HCT116 (cell line): ENCODE data around the gene ADCY2. TPM values are rescaled to one million over a fixed set of nuclear protein-coding genes. Genes with fewer than 3 reads are reported as not detected.

Source experiments
- ATAC-seq: fragments of 200-7000 bp; cut with Tn5 transposase; 2 replicates; pipeline ENCODE4 v1.9.1; 2020; ENCODE audit warnings: mild to moderate bottlenecking, moderate library complexity
- BruUV-seq: library from RNA; stranded (reverse); fragments of 400-500 nt; replicated peaks from 2 replicates; lab custom pipeline; 2021; lab: Mats Ljungman, UMichigan
- CTCF ChIA-PET: fragments of 300-600 bp; sonication (Branson Sonifier 250); formaldehyde crosslinking; loops from one replicate; lab custom pipeline; 2021; ENCODE audit warnings: antibody characterized with exemption; lab: Charles Lee
- POLR2A ChIA-PET: fragments of 300-600, 350-600 bp; sonication (Branson Sonifier 250); formaldehyde crosslinking; loops from one replicate; lab custom pipeline; 2021; ENCODE audit warnings: antibody characterized with exemption; lab: Charles Lee
- RAD21 ChIA-PET, 2 experiments: fragments of 300-600 bp; sonication (Branson Sonifier 250); formaldehyde crosslinking; loops; one replicate each; lab custom pipeline; 2023; ENCODE audit warnings: low total read pairs in 2 of 2; ENCODE audit not compliant: uncharacterized antibody in 2 of 2, unreplicated experiment in 2 of 2, low non-redundant PET in 1 of 2; lab: Charles Lee
- DNase-seq: peaks from one replicate; pipeline ENCODE4 v3.0.0-alpha.2; 2010; ENCODE audit warnings: low read depth, low spot score
- H2AFZ ChIP-seq: fragments of 200-600 bp; shearing (Covaris generic), sonication (generic); 2 replicates; pipeline ENCODE4 v1.6.1; 2017; ENCODE audit warnings: low read depth, mixed run types, mixed read lengths, antibody characterized with exemption, low read length; ENCODE audit not compliant: poor library complexity, severe bottlenecking
- H3K27ac ChIP-seq: 2 replicates; pipeline ENCODE4 v1.5.1; 2012; ENCODE audit warnings: low read depth, low read length
- H3K27me3 ChIP-seq: fragments of 200-600 bp; sonication (generic); 2 replicates; pipeline ENCODE4 v1.6.1; 2016; ENCODE audit warnings: mixed run types, low read length, mixed read lengths; ENCODE audit not compliant: insufficient read depth
- H3K36me3 ChIP-seq, 2 experiments: fragments of 200-500 bp in 1 of 2; fragments of 200-600 bp in 1 of 2; sonication (Bioruptor generic) in 1 of 2; sonication (generic) in 1 of 2; 2 replicates each; pipeline versions ENCODE4 v1.5.1 to v1.6.1; 2014 to 2016; ENCODE audit warnings: low read length in 2 of 2, inconsistent platforms in 1 of 2, mixed read lengths in 1 of 2, mixed run types in 1 of 2; ENCODE audit not compliant: insufficient read depth in 2 of 2, control insufficient read depth in 1 of 2
- H3K4me1 ChIP-seq, 2 experiments: fragments of 200-600 bp in 1 of 2; sonication (generic) in 1 of 2; 2 replicates each; pipeline versions ENCODE4 v1.5.1 to v1.6.1; 2012 to 2017; ENCODE audit warnings: low read length in 2 of 2, inconsistent platforms in 1 of 2, mild to moderate bottlenecking in 1 of 2, mixed read lengths in 1 of 2, mixed run types in 1 of 2, moderate library complexity in 1 of 2; ENCODE audit not compliant: insufficient read depth in 2 of 2, control insufficient read depth in 1 of 2
- H3K4me2 ChIP-seq: fragments of 200-600 bp; sonication (generic); 2 replicates; pipeline ENCODE4 v1.6.1; 2017; ENCODE audit warnings: mixed run types, low read length, mixed read lengths
- H3K4me3 ChIP-seq, 2 experiments: fragments of 200-600 bp in 1 of 2; sonication (generic) in 1 of 2; replicated peaks in 1 of 2; 2 replicates each; pipeline ENCODE4 v1.5.1; 2011 to 2016; ENCODE audit warnings: low read length in 2 of 2, control low read depth in 1 of 2, low read depth in 1 of 2, mild to moderate bottlenecking in 1 of 2, mixed read lengths in 1 of 2, mixed run types in 1 of 2
- H3K79me2 ChIP-seq: fragments of 200-600 bp; sonication (generic); 2 replicates; pipeline ENCODE4 v1.6.1; 2017; ENCODE audit warnings: mild to moderate bottlenecking, mixed run types, low read length, moderate library complexity, mixed read lengths; ENCODE audit not compliant: insufficient read depth
- H3K9ac ChIP-seq: fragments of 200-600 bp; sonication (generic); 2 replicates; pipeline ENCODE4 v1.6.1; 2016; ENCODE audit warnings: low read length, mixed read lengths
- H3K9me2 ChIP-seq: fragments of 200-600 bp; sonication (generic), shearing (Covaris generic); 2 replicates; pipeline ENCODE4 v1.6.1; 2017; ENCODE audit warnings: mixed run types, mild to moderate bottlenecking, moderate library complexity; ENCODE audit not compliant: insufficient read depth
- H3K9me3 ChIP-seq, 2 experiments: fragments of 200-500 bp in 1 of 2; fragments of 200-600 bp in 1 of 2; sonication (Bioruptor generic) in 1 of 2; sonication (generic) in 1 of 2; 2 replicates each; pipeline ENCODE4 v1.6.1; 2014 to 2017; ENCODE audit warnings: low read length in 2 of 2, mixed read lengths in 2 of 2, inconsistent platforms in 1 of 2, low read depth in 1 of 2, mild to moderate bottlenecking in 1 of 2, mixed run types in 1 of 2, moderate library complexity in 1 of 2; ENCODE audit not compliant: control insufficient read depth in 1 of 2, insufficient read depth in 1 of 2
- H4K20me1 ChIP-seq: fragments of 200-600 bp; sonication (generic), shearing (Covaris generic); 2 replicates; pipeline ENCODE4 v1.6.1; 2017; ENCODE audit warnings: mixed run types, mild to moderate bottlenecking, moderate library complexity; ENCODE audit not compliant: insufficient read depth
- CEBPB ChIP-seq: IDR thresholded peaks from 2 replicates; pipeline ENCODE4 v1.6.1; 2012; ENCODE audit warnings: low read depth
- EGR1 ChIP-seq: IDR thresholded peaks from 2 replicates; pipeline ENCODE4 v1.6.1; 2012; ENCODE audit warnings: low read depth
- EZH2 ChIP-seq: fragments of 200-600 bp; sonication (generic); IDR thresholded peaks from 2 replicates; pipeline ENCODE4 v1.6.1; 2017; ENCODE audit warnings: antibody characterized with exemption, mixed run types
- FOSL1 ChIP-seq: IDR thresholded peaks from 2 replicates; pipeline ENCODE4 v1.6.1; 2012; ENCODE audit warnings: low read depth
- POLR2A ChIP-seq: IDR thresholded peaks from 2 replicates; pipeline ENCODE4 v1.7.0; 2011; ENCODE audit warnings: borderline replicate concordance; ENCODE audit not compliant: insufficient read depth, insufficient read length; ENCODE audit errors: extremely low read depth
- YY1 ChIP-seq: IDR thresholded peaks from 2 replicates; pipeline ENCODE4 v1.6.1; 2011; ENCODE audit warnings: low read length, low read depth, moderate library complexity, mild to moderate bottlenecking; ENCODE audit not compliant: insufficient replicate concordance; ENCODE audit errors: extremely low read depth
- ZNF274 ChIP-seq: fragments of 200-500 bp; sonication (Bioruptor generic); IDR thresholded peaks from 2 replicates; pipeline ENCODE4 v1.6.1; 2014; ENCODE audit warnings: mild to moderate bottlenecking, low read depth, low read length, inconsistent platforms
- intact Hi-C: fragments of 100-400 bp; cut with micrococcal nuclease; formaldehyde crosslinking; loops from 2 replicates; pipeline ENCODE4 v1.10.0; 2022
- total RNA-seq: library from RNA; stranded (reverse); gene quantifications from one replicate; pipeline ENCODE4 v1.2.1, GENCODE V29; 2021; ENCODE audit not compliant: unreplicated experiment
- TF ChIP-seq, protein P1 (sequence below): IDR thresholded peaks from 2 replicates; pipeline ENCODE4 v1.6.1; 2011; ENCODE audit warnings: mild to moderate bottlenecking, low read length, moderate library complexity; ENCODE audit not compliant: insufficient replicate concordance; ENCODE audit errors: extremely low read depth
- TF ChIP-seq, protein P2 (sequence below): IDR thresholded peaks from 2 replicates; pipeline ENCODE4 v1.6.1; 2012

The ADCY2 gene
- total RNA-seq, 1 experiment from 2014 or later = 0.15 TPM

DNA sequence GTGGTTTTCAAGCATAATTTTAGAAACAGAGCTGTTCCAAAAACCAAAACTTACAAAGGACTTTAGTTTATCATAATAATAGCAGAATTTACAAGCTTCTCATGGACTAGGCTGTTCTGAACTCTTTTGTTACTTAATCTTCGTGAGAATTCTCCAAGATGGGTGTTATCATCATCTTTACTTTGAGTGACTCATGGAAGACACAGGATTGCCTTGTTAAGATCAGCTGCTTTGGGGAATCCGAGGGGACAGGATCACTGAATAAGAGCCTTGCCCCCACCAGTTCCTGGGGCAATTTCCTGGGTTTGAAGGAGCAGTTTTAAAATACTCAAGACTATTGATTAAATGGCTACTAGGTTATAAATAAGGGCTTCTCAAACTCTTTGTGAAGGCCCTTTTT, 374.5 kb downstream of the ADCY2 start:
- Histone ChIP-seq H3K4me2 (no peak overlapping the region), H3K4me3 (no peak overlapping the region), H3K27me3 (peaks cover 32% of the 10 kb centered on the region), H3K4me1 (no peaks in the 10 kb centered on the region), H4K20me1 (no peaks in the 10 kb centered on the region; the same call in 1 of the 2 replicates), H3K79me2 (no peaks in the 10 kb centered on the region), H3K27ac (no peak overlapping the region), H3K36me3 (no peaks in the 10 kb centered on the region), H3K9me3 (no peaks in the 10 kb centered on the region), H2AFZ (no peak overlapping the region), H3K9me2 (no peaks in the 10 kb centered on the region), H3K9ac (no peak overlapping the region)
- ChIA-PET RAD21 (no interaction called here), CTCF (no interaction called here), POLR2A (no interaction called here)
- DNase-seq (no peak), ATAC-seq (no peak)
- intact Hi-C loops = no loop called here
- BruUV-seq = no TSS peak
- no peak for TF ChIP-seq FOSL1
- TF ChIP-seq YY1 = no peak
- no peak for TF ChIP-seq EZH2
- TF ChIP-seq, protein P1, sequence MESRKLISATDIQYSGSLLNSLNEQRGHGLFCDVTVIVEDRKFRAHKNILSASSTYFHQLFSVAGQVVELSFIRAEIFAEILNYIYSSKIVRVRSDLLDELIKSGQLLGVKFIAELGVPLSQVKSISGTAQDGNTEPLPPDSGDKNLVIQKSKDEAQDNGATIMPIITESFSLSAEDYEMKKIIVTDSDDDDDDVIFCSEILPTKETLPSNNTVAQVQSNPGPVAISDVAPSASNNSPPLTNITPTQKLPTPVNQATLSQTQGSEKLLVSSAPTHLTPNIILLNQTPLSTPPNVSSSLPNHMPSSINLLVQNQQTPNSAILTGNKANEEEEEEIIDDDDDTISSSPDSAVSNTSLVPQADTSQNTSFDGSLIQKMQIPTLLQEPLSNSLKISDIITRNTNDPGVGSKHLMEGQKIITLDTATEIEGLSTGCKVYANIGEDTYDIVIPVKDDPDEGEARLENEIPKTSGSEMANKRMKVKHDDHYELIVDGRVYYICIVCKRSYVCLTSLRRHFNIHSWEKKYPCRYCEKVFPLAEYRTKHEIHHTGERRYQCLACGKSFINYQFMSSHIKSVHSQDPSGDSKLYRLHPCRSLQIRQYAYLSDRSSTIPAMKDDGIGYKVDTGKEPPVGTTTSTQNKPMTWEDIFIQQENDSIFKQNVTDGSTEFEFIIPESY = no peak
- TF ChIP-seq, protein P2, sequence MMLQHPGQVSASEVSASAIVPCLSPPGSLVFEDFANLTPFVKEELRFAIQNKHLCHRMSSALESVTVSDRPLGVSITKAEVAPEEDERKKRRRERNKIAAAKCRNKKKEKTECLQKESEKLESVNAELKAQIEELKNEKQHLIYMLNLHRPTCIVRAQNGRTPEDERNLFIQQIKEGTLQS = no peak
- no peak for TF ChIP-seq ZNF274
- TF ChIP-seq POLR2A = no peak
- TF ChIP-seq CEBPB = no peak
- TF ChIP-seq EGR1 = no peak
